GM23338 (cell line): ENCODE measurements around the gene SLC12A6. TPM values are rescaled to one million over a fixed set of nuclear protein-coding genes. Genes with fewer than 3 reads are reported as not detected.
"Not testable (repeated sequence)": the region's sequence is repeated elsewhere in the genome, so short reads cannot be mapped to it uniquely, and the experiment has no call there.

Experiments used
- ATAC-seq: fragments of 200-7000 bp; cut with Tn5 transposase; 3 replicates; pipeline ENCODE4 v1.9.1; 2020
- DNase-seq: peaks from one replicate; pipeline ENCODE4 v3.0.0-alpha.2; 2015; ENCODE audit warnings: low spot score
- H2AFZ ChIP-seq: fragments of 200-600 bp; sonication (generic); 2 replicates; pipeline ENCODE4 v1.8.0; 2016; ENCODE audit warnings: antibody characterized with exemption, mild to moderate bottlenecking, moderate library complexity
- H3F3A ChIP-seq: fragments of 200-600 bp; sonication (generic); replicated peaks from 2 replicates; pipeline ENCODE4 v1.8.0; 2017; ENCODE audit warnings: antibody characterized with exemption, mixed run types, low read depth
- H3K27ac ChIP-seq: fragments of 200-600 bp; sonication (generic); 2 replicates; pipeline ENCODE4 v1.6.1; 2016; ENCODE audit warnings: low read depth
- H3K27me3 ChIP-seq: fragments of 200-600 bp; sonication (generic); 2 replicates; pipeline ENCODE4 v1.8.0; 2016; ENCODE audit warnings: mild to moderate bottlenecking, mixed run types, moderate library complexity; ENCODE audit not compliant: insufficient read depth
- H3K36me3 ChIP-seq: fragments of 200-600 bp; sonication (generic); 2 replicates; pipeline ENCODE4 v1.8.0; 2016; ENCODE audit warnings: mild to moderate bottlenecking; ENCODE audit not compliant: insufficient read depth
- H3K4me1 ChIP-seq: fragments of 200-600 bp; sonication (generic); 2 replicates; pipeline ENCODE4 v1.8.0; 2016; ENCODE audit warnings: mild to moderate bottlenecking, moderate library complexity; ENCODE audit not compliant: insufficient read depth
- H3K4me2 ChIP-seq: fragments of 200-600 bp; sonication (generic); 2 replicates; pipeline ENCODE4 v1.7.1; 2017; ENCODE audit warnings: mixed run types
- H3K4me3 ChIP-seq: fragments of 200-600 bp; sonication (generic); 2 replicates; pipeline ENCODE4 v1.6.1; 2016; ENCODE audit warnings: mixed run types
- H3K79me2 ChIP-seq: fragments of 200-600 bp; sonication (generic); replicated peaks from 2 replicates; pipeline ENCODE4 v1.8.0; 2017; ENCODE audit warnings: mild to moderate bottlenecking; ENCODE audit not compliant: insufficient read depth
- H3K9me2 ChIP-seq: fragments of 200-600 bp; sonication (generic); 2 replicates; pipeline ENCODE4 v1.8.0; 2017; ENCODE audit not compliant: insufficient read depth
- H4K20me1 ChIP-seq: fragments of 200-600 bp; sonication (generic); replicated peaks from 2 replicates; pipeline ENCODE4 v1.8.0; 2017; ENCODE audit warnings: mild to moderate bottlenecking; ENCODE audit not compliant: insufficient read depth
- H3K27ac Mint-ChIP-seq: 2 replicates; pipeline ENCODE4 v1.8.0; 2020; ENCODE audit warnings: inconsistent platforms, mild to moderate bottlenecking, moderate library complexity, mixed read lengths
- H3K27me3 Mint-ChIP-seq: 3 replicates; pipeline ENCODE4 v1.8.0; 2022; ENCODE audit warnings: low read depth, mild to moderate bottlenecking, moderate library complexity, mixed read lengths, inconsistent platforms; ENCODE audit not compliant: insufficient read depth, poor library complexity
- H3K36me3 Mint-ChIP-seq: 3 replicates; pipeline ENCODE4 v1.8.0; 2021; ENCODE audit warnings: low read depth, mild to moderate bottlenecking, inconsistent platforms, moderate library complexity, mixed read lengths
- H3K4me1 Mint-ChIP-seq: 3 replicates; pipeline ENCODE4 v1.8.0; 2020; ENCODE audit warnings: mild to moderate bottlenecking, inconsistent platforms, mixed read lengths
- H3K4me3 Mint-ChIP-seq: 3 replicates; pipeline ENCODE4 v1.8.0; 2021; ENCODE audit warnings: moderate library complexity, mild to moderate bottlenecking, inconsistent platforms, mixed read lengths
- H3K9me3 Mint-ChIP-seq: 3 replicates; pipeline ENCODE4 v1.8.0; 2020; ENCODE audit warnings: moderate library complexity, mild to moderate bottlenecking, inconsistent platforms, mixed read lengths
- CREB1 ChIP-seq: fragments of 250-450 bp; sonication (Bioruptor Pico); IDR thresholded peaks from 2 replicates; pipeline ENCODE4 v1.5.0; 2020; ENCODE audit warnings: low read depth, mild to moderate bottlenecking, moderate library complexity
- CTCF ChIP-seq, 2 experiments: fragments of 200-600 bp in 1 of 2; sonication (generic) in 1 of 2; conservative IDR thresholded peaks; 2 replicates each; pipeline versions ENCODE4 v1.5.1 to v1.6.1; 2016 to 2017; ENCODE audit warnings: antibody characterized with exemption in 2 of 2, low read depth in 2 of 2, mild to moderate bottlenecking in 2 of 2, moderate library complexity in 1 of 2
- ETS1 ChIP-seq: IDR thresholded peaks from 2 replicates; pipeline ENCODE4 v1.6.1; 2016; ENCODE audit warnings: antibody characterized with exemption
- EZH2phosphoT487 ChIP-seq: fragments of 200-600 bp; sonication (generic); IDR thresholded peaks from one replicate; pipeline ENCODE4 v1.8.1; 2018; ENCODE audit warnings: antibody characterized with exemption; ENCODE audit not compliant: unreplicated experiment
- JUNB ChIP-seq: IDR thresholded peaks from one replicate; pipeline ENCODE4 v1.6.1; 2016; ENCODE audit warnings: antibody characterized with exemption; ENCODE audit not compliant: unreplicated experiment
- NANOG ChIP-seq: IDR thresholded peaks from 2 replicates; pipeline ENCODE4 v1.6.1; 2016; ENCODE audit warnings: antibody characterized with exemption, borderline replicate concordance
- REST ChIP-seq: IDR thresholded peaks from one replicate; pipeline ENCODE4 v1.6.1; 2018; ENCODE audit warnings: antibody characterized with exemption; ENCODE audit not compliant: unreplicated experiment
- STAT1 ChIP-seq: IDR thresholded peaks from one replicate; pipeline ENCODE4 v1.6.1; 2016; ENCODE audit warnings: antibody characterized with exemption; ENCODE audit not compliant: unreplicated experiment
- ZNF114 ChIP-seq: fragments of 250-450 bp; sonication (Bioruptor Pico); IDR thresholded peaks from 2 replicates; pipeline ENCODE4 v1.5.0; 2020; ENCODE audit warnings: mild to moderate bottlenecking, moderate library complexity
- ZNF331 ChIP-seq: fragments of 250-450 bp; sonication (Bioruptor Pico); IDR thresholded peaks from 2 replicates; pipeline ENCODE4 v1.5.0; 2020; ENCODE audit warnings: low read depth, mild to moderate bottlenecking, moderate library complexity
- polyA plus RNA-seq: library from polyadenylated mRNA; unstranded; fragments of >200 nt; fragmentation: Nextera tagmentation; extraction: Ambion mirVana; gene quantifications from 2 replicates; pipeline ENCODE4 v1.2.1, GENCODE V29; 2016
- total RNA-seq: library from RNA; depleted of rRNA; stranded (reverse); fragments of >200 nt; shearing (Covaris generic); gene quantifications from 2 replicates; pipeline ENCODE4 v1.2.3, GENCODE V29; 2014

The SLC12A6 gene
- total and polyA plus RNA-seq, 2 experiments from 2014 or later = 2.4 to 14.1 TPM

- TF ChIP-seq ETS1 = no peak
- no peak for TF ChIP-seq REST
- no peak for TF ChIP-seq CREB1 (CRISPR knock-in tag)
- no peak for TF ChIP-seq ZNF114 (CRISPR knock-in tag)
- TF ChIP-seq STAT1 = no peak
- TF ChIP-seq JUNB = no peak
These were observed 134.3 kb downstream of the SLC12A6 start (continued) for GRCh38 chr15:34203305-34203704.

- H3K4me1 ChIP-seq, H3K9me3 Mint-ChIP-seq, H3K27me3 ChIP-seq, H3K27me3 Mint-ChIP-seq, H3K27ac ChIP-seq, H3K27ac Mint-ChIP-seq, H3K4me3 ChIP-seq, H3K4me1 Mint-ChIP-seq, H4K20me1 ChIP-seq, H3F3A ChIP-seq, H3K4me3 Mint-ChIP-seq, H3K36me3 ChIP-seq, H3K4me2 ChIP-seq, H3K9me2 ChIP-seq, H2AFZ ChIP-seq: not testable (repeated sequence)
- peak; percentile 47; the same call in 1 of the 3 replicates for ATAC-seq
- peak; percentile 28 for DNase-seq
- peak; percentile 47 to 56 for TF ChIP-seq CTCF (conservative IDR thresholded peaks at IDR 0.05; ENCODE audit: low read depth in 2 of 2)
- peaks cover 99% of the 10 kb centered on the region for H3K79me2 ChIP-seq
- H3K36me3 Mint-ChIP-seq = peaks cover 20% of the 10 kb centered on the region
These were observed 144.3 kb downstream of the SLC12A6 start for GRCh38 chr15:34193272-34193671.

- Histone ChIP-seq H3K4me2 (no peak overlapping the region), H3K79me2 (peaks cover 86% of the 10 kb centered on the region), H3K4me3 (no peak overlapping the region), H3F3A (no peaks in the 10 kb centered on the region), H2AFZ (no peak overlapping the region), H4K20me1 (peaks cover under 1% of the 10 kb centered on the region), H3K9me2 (no peaks in the 10 kb centered on the region), H3K27ac (no peak overlapping the region), H3K27me3 (no peaks in the 10 kb centered on the region), H3K4me1 (no peaks in the 10 kb centered on the region), H3K36me3 (peaks cover 2% of the 10 kb centered on the region; the same call in 1 of the 2 replicates)
- DNase-seq (no peak), ATAC-seq (no peak)
- H3K4me3 Mint-ChIP-seq = no peak overlapping the region
- H3K9me3 Mint-ChIP-seq = peaks cover 14% of the 10 kb centered on the region
- peaks cover 45% of the 10 kb centered on the region for H3K36me3 Mint-ChIP-seq
- H3K4me1 Mint-ChIP-seq = no peaks in the 10 kb centered on the region; the same call in 1 of the 3 replicates
- no peak overlapping the region for H3K27ac Mint-ChIP-seq
- H3K27me3 Mint-ChIP-seq = no peaks in the 10 kb centered on the region
- TF ChIP-seq STAT1 = no peak
- no peak for TF ChIP-seq NANOG
- no peak for TF ChIP-seq ZNF331 (CRISPR knock-in tag)
- no peak for TF ChIP-seq CTCF (conservative IDR thresholded peaks at IDR 0.05; ENCODE audit: low read depth in 2 of 2)
- no peak for TF ChIP-seq ZNF114 (CRISPR knock-in tag)
- no peak for TF ChIP-seq EZH2phosphoT487
- no peak for TF ChIP-seq REST
These were observed 148.9 kb downstream of the SLC12A6 start for GRCh38 chr15:34188711-34189110.
